Hippocampal formation (tissue), 2 donors: ENCODE measurements around the gene MYMX.

ENCODE experiments used
- DNase-seq, 2 donors: peaks; one replicate each; lab custom pipeline; 2025; lab: John Stamatoyannopoulos, UW

MYMX gene

DNA sequence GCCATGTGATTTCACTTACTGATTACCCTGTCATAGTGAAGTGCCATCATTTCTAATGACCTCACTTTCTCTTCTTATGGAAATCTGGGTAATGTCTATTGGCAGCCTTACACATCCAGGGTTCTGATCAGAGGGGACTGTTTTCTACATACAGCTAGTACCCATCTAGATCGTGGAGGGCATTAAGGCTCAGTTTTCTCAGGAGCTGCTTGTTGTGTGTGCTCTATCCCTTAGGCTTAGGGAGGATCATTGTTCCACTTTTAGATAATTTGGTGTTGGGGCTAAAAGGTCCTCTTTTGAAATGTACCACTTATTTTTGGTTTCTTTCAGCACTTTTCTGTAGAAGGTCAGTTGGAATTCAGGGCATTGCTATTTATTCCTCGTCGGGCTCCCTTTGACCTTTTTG, 34.0 kb downstream of the MYMX start:
- DNase-seq, result no peak

- no peak for DNase-seq
These were observed 35.1 kb downstream of the MYMX start for GRCh38 chr6:44251576-44252524.

- no peak for DNase-seq
These were observed 36.8 kb downstream of the MYMX start for GRCh38 chr6:44253307-44254101.

DNA sequence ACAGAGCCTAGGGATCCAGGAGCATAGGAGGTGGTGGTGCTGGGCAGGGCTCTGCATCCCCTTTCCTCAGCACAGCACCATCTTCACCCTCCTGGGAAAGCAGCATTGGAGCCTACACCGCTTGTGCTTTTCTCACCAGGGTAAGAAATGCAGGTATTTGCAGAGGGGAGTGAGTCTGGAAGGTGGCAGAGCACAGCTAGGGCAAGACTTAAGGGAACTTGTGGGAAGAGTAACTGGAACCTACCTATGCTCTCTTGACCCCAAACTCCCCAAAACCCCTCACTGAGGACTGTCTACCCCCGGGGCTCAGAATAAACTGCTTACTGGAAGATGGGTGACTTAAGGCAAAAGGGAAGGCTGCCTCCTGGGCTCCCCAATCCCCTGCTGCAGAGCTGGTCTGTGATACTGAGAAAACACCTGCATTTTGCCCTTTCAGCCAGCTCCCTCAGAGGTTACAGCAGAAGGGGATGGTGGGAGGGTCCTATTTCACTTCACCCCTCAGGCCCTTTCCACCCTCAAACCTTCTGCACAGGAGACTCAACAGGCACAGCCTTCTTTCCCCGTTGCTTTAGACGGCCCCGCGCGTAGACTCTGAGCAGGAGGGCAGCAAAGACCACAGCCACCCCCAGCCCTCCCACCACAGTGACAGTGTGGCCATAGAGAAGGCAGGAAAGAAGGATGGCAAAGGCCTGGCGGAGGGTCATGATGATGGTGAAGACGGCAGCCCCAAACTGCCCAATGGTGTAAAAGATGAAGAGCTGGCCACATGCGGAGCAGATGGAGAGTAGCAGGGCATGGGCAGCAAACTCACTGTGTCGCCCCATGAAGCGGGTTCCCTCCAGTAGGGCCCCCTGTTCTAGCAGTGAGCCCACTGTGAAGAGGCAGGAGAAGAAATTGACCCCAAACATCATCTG, 37.7 kb downstream of the MYMX start:
- DNase-seq, result no peak

DNA sequence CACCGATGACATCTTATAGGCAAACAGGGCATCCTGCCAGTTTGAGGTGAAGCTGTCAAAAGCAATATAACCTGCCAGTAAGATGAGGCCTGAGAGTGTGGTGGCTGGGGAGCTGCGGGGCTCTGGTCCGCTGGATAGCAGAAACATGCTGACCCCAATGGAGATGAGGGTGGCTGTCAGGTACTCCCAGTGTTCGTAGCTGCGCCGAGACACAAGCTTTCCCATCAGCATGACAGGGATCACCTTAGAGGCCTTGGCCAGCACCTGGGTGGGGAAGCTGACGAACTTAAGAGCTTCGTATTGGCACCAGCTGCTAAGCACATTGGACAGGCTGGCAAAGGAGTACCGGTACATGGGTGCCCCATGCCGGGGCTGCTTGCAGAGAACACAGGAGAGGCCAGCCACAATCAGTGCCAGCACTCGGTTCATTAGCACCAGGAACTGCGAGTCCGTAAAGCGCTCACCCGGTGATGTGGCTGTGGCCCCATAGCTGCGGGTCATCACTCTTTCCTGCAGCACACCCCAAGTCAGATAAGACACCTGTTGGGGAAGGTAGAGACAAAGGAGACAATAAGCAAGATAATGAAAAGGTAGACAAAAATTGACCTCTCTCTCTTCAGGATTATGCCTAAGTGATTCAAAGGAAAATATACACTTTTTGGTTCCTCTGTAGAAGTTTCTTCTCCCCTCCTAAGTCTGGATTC, 38.5 kb downstream of the MYMX start:
- DNase-seq, result no peak

GRCh38 chr6:44255871-44256774, 39.4 kb downstream of the MYMX start:
- no peak for DNase-seq

GRCh38 chr6:44256775-44257024, 40.0 kb downstream of the MYMX start:
- no peak for DNase-seq

GRCh38 chr6:44257025-44257752, 40.5 kb downstream of the MYMX start, which contains the start of gene SLC35B2:
TSS of gene SLC35B2 (minus strand) at chr6:44257528. CDS start at chr6:44257410, 118 bp downstream.
- DNase-seq, result peak; percentile 90 to 91

DNA sequence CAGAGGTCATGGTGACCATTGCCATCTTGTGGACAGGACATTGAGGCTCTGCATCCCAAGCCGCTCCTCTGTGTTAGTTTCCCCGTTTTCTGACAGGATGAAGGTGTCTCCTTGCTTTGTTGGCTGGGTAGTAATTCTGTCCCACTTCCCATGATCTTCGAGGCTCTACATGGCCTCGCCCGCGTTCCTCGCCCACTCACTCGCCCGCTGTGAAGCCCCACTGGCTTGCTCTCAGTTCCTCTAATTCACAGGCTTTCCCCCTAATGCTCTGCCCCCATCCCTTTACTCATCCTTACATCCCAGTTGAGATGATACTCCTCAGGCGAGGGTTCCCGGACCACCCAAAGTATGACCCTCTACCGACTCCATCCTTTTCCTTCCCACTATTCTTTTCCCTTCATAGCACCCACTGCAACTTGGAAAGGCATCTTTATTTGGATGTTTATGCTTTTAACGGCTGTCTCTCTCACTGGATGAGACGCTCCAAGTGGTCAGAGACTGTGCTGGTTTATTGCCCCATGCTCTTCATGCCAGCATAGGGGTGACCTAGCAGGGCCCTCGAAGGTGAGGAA, 41.1 kb downstream of the MYMX start:
- DNase-seq, result no peak

DNA sequence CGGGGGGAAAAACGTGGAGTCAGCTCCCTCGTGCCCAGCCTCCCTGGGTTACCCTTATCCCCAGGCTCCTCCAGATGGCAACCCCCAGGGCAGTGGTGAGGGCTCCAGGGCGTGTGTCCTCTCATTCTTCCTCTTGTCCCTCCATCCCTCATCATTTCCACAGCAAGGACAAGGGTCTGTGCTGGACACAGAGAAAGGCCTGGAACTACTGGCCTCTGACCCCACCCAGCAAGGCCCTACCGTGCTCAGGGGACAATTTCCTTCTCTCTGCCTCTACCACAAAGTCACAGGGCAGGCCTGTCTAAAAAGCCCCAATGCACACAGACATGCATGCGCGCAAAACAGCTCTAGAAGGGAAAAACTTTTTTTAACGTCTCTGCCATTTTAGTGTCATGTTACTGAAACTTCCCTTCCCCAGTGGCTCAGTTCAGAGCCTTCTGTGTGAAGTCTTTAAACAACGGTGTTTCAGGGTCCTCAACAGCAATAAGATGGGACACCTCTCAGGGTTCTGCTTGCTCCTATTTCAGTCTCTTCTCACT, 41.7 kb downstream of the MYMX start:
- DNase-seq, result no peak

- DNase-seq, result no peak
These were observed 42.2 kb downstream of the MYMX start for GRCh38 chr6:44258921-44259320.

GRCh38 chr6:44260011-44260410, 43.3 kb downstream of the MYMX start:
- DNase-seq, result no peak

GRCh38 chr6:44260451-44261297, 43.9 kb downstream of the MYMX start:
- DNase-seq, result no peak

DNA sequence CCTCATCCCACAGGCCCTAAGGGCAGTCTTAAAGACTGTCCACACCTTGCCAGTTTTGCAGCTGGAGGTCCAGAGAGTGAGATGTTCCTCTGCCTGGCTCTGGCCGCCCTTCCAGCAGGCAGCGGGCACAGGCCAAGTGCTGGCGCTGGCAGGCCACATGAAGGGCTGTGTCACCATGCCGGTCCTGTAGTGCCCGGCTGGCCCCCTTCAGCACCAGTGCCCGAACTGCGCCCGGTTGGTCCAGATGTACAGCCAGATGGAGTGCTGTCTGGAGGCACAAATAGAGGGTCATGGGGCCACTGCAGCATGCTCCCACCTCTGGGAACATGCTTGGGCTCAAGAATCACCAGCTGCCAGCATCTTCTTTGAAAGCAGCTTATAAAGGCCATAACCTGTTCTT, 44.9 kb downstream of the MYMX start:
- no peak for DNase-seq

- DNase-seq, result no peak
These were observed 46.0 kb downstream of the MYMX start for GRCh38 chr6:44262467-44263353.

DNA sequence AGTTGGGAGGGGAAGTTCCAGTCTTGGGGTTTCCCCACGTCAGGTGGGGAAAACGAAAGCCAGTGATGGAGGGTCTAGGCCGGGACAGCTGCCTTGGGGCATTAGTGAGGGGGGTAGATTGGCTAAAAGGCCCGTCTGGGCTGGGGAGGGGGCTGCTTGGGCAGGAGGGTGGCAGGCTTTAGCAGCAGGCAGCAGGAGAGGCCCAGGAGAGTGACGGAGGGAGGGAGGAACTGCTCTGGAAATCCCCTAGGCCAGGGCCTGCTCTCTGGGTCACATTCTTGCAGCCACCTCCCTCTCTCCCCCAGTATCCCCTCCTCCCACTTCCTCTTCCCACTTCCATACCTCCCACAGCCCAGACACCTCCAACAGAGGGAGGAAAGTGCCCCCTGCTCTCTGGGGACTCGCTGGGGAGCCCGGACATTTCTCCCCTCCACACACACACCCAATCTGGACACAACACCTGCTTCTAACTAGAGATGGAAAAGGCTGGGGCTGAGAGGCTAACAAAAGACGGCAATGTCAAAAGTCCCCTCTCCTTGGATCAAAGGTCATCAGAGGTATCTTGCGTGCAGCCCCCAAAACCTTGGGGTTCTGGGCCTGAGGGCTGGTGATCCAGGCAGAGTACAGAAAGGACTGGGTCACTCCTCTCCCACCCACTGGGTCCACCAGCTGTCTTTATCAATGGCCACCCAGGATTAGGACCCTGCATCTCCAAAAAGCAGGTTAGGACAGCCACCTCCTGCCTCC, 46.8 kb downstream of the MYMX start:
- no peak for DNase-seq
